ENCODE results near the gene SLC6A11. TPM values are rescaled to one million over a fixed set of nuclear protein-coding genes. Genes with fewer than 3 reads are reported as not detected.

The SLC6A11 gene
- polyA plus RNA-seq, 4 donors, result 0.04 TPM; not detected in 3

DNA sequence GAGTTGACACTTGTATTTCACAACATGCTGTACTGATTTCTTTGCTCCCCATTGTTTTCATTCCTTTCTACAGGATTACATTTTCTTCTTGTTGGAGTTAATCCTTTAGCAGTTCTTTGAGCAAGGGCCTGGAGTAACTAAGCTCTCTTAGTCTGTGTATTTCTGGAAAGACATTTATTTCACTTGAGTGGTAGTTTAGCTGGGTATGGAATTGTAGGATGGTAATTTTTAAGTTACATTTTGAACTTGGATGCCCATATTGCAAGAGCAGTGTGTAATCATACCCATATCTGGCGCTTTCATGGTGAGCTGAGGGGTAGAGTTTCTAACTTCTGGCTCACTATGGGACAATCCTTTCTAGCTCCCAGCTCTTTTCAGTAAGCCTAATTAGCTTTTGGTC is 74.6 kb downstream of the SLC6A11 start:
- FAIRE-seq, result no peak

DNA sequence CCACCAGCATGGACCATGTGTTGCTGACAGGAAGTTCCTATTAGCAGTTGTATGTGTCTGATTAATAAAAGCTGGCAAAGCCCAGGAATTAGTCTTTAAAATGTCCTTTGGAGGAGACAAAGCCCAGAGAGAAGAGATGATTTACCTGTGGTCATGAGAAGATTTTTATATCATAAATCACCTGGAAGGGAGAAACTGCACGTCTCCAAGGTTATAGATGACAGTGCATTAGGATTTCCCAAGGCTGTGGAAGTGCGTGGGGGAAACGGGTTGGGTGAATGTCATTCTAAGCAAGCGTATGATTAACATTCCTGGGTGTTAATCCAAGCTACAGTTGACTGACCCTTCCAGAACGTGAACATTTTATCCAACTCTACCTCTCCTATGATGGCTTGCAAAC is 76.6 kb downstream of the SLC6A11 start:
- Histone ChIP-seq H3K27ac (ENCODE audit: low read depth in 1 of 3, low read length in 2 of 3) (no peak overlapping the region), H3K36me3 (ENCODE audit: control insufficient read depth in 3 of 3, insufficient read depth in 2 of 3, low read depth in 1 of 3, low read length in 3 of 3) (no peaks in the 10 kb centered on the region), H3K9me3 (ENCODE audit: control insufficient read depth in 2 of 2, insufficient read depth in 1 of 2, low read depth in 1 of 2, low read length in 1 of 2) (peaks cover 2 to 4% of the 10 kb centered on the region in 2 donors), H3K4me1 (ENCODE audit: control insufficient read depth in 3 of 3, insufficient read depth in 2 of 3, low read depth in 1 of 3, low read length in 2 of 3) (no peaks in the 10 kb centered on the region), H3K27me3 (ENCODE audit: control insufficient read depth in 3 of 3, insufficient read depth in 3 of 3, low read length in 3 of 3) (no peaks in the 10 kb centered on the region), H3K4me3 (ENCODE audit: low read depth in 1 of 3, low read length in 3 of 3) (no peak overlapping the region)
- 75 to 84% (median 81%) methylated on average over 5 of the region's 5 CpGs for WGBS, 3 donors
- FAIRE-seq, result no peak
- DNase-seq, result no peak

More for the DNA sequence above, 74.6 kb downstream of the SLC6A11 start:
- DNase-seq, result no peak
- Histone ChIP-seq H3K4me3 (ENCODE audit: low read depth in 1 of 3, low read length in 3 of 3) (no peak overlapping the region), H3K36me3 (ENCODE audit: control insufficient read depth in 3 of 3, insufficient read depth in 2 of 3, low read depth in 1 of 3, low read length in 3 of 3) (no peaks in the 10 kb centered on the region), H3K4me1 (ENCODE audit: control insufficient read depth in 3 of 3, insufficient read depth in 2 of 3, low read depth in 1 of 3, low read length in 2 of 3) (no peaks in the 10 kb centered on the region), H3K9me3 (ENCODE audit: control insufficient read depth in 2 of 2, insufficient read depth in 1 of 2, low read depth in 1 of 2, low read length in 1 of 2) (peaks cover 2 to 4% of the 10 kb centered on the region in 2 donors), H3K27ac (ENCODE audit: low read depth in 1 of 3, low read length in 2 of 3) (no peak overlapping the region), H3K27me3 (ENCODE audit: control insufficient read depth in 3 of 3, insufficient read depth in 3 of 3, low read length in 3 of 3) (no peaks in the 10 kb centered on the region)
- WGBS, 3 donors, result 59 to 68% (median 68%) methylated on average over 1 of the region's 1 CpG

DNA sequence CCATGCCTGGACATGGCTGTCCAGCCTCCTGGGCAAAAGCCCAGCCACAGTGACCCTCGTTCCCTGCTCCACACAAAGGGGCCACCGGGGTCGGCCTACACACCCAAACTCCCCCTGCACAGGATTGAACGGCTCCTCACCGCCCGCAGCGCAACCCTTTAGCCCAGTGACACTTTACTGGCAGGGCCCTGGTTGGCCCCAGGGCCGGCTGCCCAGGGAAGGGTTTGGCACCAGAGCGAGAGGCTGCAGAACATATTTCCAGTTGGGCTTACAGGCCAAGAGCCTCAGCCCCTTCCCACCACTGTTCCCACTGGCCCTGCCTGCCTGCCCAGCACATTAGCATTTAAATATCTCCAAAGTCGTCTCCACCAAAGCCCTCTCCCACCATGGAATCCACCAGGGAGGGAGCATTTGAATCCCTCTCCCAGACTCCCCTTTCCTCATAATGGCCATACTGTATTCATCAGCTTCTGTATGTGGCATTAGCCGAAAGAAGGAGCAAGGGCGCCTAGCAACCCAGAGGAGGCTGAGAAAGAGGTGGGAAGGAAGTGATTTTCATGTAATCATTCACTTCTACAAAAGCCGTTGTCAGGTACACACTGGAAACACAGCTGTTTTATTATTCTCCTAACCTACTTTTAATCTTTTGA is 85.4 kb downstream of the SLC6A11 start:
- no peaks in the 10 kb centered on the region for H3K36me3 ChIP-seq (ENCODE audit: control insufficient read depth in 3 of 3, insufficient read depth in 2 of 3, low read depth in 1 of 3, low read length in 3 of 3)
- no peaks in the 10 kb centered on the region for H3K4me1 ChIP-seq (ENCODE audit: control insufficient read depth in 3 of 3, insufficient read depth in 2 of 3, low read depth in 1 of 3, low read length in 2 of 3)
- peaks cover 0 to 4% (median 0%) of the 10 kb centered on the region in 3 donors for H3K27me3 ChIP-seq (ENCODE audit: control insufficient read depth in 3 of 3, insufficient read depth in 3 of 3, low read length in 3 of 3)
- WGBS, 3 donors, result 74 to 78% (median 76%) methylated on average over 13 of the region's 13 CpGs
- peaks cover under 1 to 3% of the 10 kb centered on the region in 2 donors for H3K9me3 ChIP-seq (ENCODE audit: control insufficient read depth in 2 of 2, insufficient read depth in 1 of 2, low read depth in 1 of 2, low read length in 1 of 2)
- no peak overlapping the region for H3K4me3 ChIP-seq (ENCODE audit: low read depth in 1 of 3, low read length in 3 of 3)
- no peak overlapping the region for H3K27ac ChIP-seq (ENCODE audit: low read depth in 1 of 3, low read length in 2 of 3)
- FAIRE-seq (no peak), DNase-seq (no peak)

DNA sequence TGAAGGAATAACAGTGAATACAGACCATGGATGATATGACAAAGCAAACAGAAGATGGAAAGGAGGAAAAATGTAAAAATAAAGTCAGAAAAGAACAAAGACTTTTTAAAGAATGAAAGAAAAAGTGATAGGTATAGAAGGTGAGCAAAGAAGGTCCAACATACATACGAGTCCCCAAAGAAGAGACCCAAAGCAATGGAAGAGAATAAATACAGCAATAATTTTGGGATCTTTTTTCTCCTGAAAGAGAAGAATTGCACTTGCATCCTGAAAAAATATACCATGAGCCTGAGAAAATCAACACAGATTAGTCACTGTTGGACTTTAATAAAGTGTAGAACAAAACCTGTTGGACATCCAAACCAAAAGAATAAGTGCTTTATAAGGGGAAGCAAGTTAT is 91.2 kb downstream of the SLC6A11 start:
- H3K36me3 ChIP-seq (ENCODE audit: control insufficient read depth in 3 of 3, insufficient read depth in 2 of 3, low read depth in 1 of 3, low read length in 3 of 3), result no peaks in the 10 kb centered on the region
- no peak for DNase-seq
- H3K27ac ChIP-seq (ENCODE audit: low read depth in 1 of 3, low read length in 2 of 3), result no peak overlapping the region
- H3K27me3 ChIP-seq (ENCODE audit: control insufficient read depth in 3 of 3, insufficient read depth in 3 of 3, low read length in 3 of 3), result peaks cover 0 to 4% (median 0%) of the 10 kb centered on the region in 3 donors
- H3K4me3 ChIP-seq (ENCODE audit: low read depth in 1 of 3, low read length in 3 of 3), result no peak overlapping the region
- FAIRE-seq, result no peak
- H3K9me3 ChIP-seq (ENCODE audit: control insufficient read depth in 2 of 2, insufficient read depth in 1 of 2, low read depth in 1 of 2, low read length in 1 of 2), result peaks cover 2 to 13% of the 10 kb centered on the region in 2 donors
- no peaks in the 10 kb centered on the region for H3K4me1 ChIP-seq (ENCODE audit: control insufficient read depth in 3 of 3, insufficient read depth in 2 of 3, low read depth in 1 of 3, low read length in 2 of 3)
- 82 to 95% (median 84%) methylated on average over 1 of the region's 1 CpG for WGBS, 3 donors

DNA sequence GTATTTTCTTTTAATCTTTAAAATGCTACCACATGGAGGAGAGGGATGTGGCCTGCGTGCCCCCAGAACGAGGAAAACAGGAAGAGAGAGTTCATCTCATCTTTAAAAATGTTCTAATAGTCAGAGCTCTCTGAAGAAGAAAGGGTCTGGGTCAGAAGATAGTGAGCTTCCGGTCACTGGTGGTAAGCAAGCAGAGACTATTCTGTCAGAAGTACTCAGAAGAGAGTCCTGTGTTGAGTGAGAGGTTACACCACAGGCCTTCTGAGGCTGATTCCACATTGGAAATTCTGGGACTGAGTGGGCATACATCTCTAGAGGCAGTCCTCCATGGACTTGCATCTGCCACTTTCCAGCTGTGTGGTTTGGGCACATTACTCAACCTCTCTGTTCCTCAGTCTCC is 94.3 kb downstream of the SLC6A11 start:
- H3K36me3 ChIP-seq (ENCODE audit: control insufficient read depth in 3 of 3, insufficient read depth in 2 of 3, low read depth in 1 of 3, low read length in 3 of 3), result no peaks in the 10 kb centered on the region
- WGBS, 3 donors, result 69 to 75% (median 71%) methylated on average over 3 of the region's 3 CpGs
- DNase-seq (no peak), FAIRE-seq (no peak)
- H3K27me3 ChIP-seq (ENCODE audit: control insufficient read depth in 3 of 3, insufficient read depth in 3 of 3, low read length in 3 of 3), result no peaks in the 10 kb centered on the region
- H3K4me3 ChIP-seq (ENCODE audit: low read depth in 1 of 3, low read length in 3 of 3), result no peak overlapping the region
- H3K27ac ChIP-seq (ENCODE audit: low read depth in 1 of 3, low read length in 2 of 3), result no peak overlapping the region
- peaks cover 2 to 13% of the 10 kb centered on the region in 2 donors for H3K9me3 ChIP-seq (ENCODE audit: control insufficient read depth in 2 of 2, insufficient read depth in 1 of 2, low read depth in 1 of 2, low read length in 1 of 2)
- H3K4me1 ChIP-seq (ENCODE audit: control insufficient read depth in 3 of 3, insufficient read depth in 2 of 3, low read depth in 1 of 3, low read length in 2 of 3), result no peaks in the 10 kb centered on the region

DNA sequence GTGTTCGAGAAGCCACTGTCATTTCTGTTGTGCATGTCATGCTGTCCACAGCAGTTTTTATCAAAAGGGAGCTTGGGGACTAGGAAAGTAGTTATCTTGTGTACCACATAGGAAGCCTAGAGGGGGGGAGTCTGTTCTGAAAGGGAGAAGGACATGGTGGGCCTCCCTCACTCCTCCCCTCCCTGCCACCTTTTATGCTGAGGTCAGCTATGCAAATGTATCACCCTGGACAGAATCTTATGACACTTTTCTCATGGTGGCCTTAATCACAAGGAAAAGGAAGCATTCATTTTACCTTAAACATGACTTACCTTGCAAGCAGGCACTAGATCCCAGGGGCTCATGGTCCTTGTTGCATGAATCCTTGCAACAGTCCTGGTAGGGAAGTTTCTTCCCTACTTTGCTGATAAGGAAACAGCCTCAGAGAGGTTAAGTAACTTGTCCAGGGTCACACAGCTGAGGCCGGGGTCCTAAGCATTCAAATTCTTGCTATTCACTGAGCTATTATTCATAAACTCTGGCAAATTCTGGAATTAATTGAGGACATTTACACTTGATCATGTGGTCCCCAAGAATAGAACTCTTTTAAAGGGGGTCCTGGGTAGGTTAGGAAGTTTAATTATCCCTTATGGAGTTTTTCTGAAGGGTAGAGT is 95.4 kb downstream of the SLC6A11 start:
- Histone ChIP-seq H3K4me3 (ENCODE audit: low read depth in 1 of 3, low read length in 3 of 3) (no peak overlapping the region), H3K9me3 (ENCODE audit: control insufficient read depth in 2 of 2, insufficient read depth in 1 of 2, low read depth in 1 of 2, low read length in 1 of 2) (peaks cover under 1 to 9% of the 10 kb centered on the region in 2 donors), H3K4me1 (ENCODE audit: control insufficient read depth in 3 of 3, insufficient read depth in 2 of 3, low read depth in 1 of 3, low read length in 2 of 3) (no peaks in the 10 kb centered on the region), H3K27ac (ENCODE audit: low read depth in 1 of 3, low read length in 2 of 3) (no peak overlapping the region), H3K36me3 (ENCODE audit: control insufficient read depth in 3 of 3, insufficient read depth in 2 of 3, low read depth in 1 of 3, low read length in 3 of 3) (no peaks in the 10 kb centered on the region), H3K27me3 (ENCODE audit: control insufficient read depth in 3 of 3, insufficient read depth in 3 of 3, low read length in 3 of 3) (peaks cover 0 to 3% (median 0%) of the 10 kb centered on the region in 3 donors)
- 80 to 94% (median 87%) methylated on average over 2 of the region's 2 CpGs for WGBS, 3 donors
- no peak for FAIRE-seq
- DNase-seq, result no peak

DNA sequence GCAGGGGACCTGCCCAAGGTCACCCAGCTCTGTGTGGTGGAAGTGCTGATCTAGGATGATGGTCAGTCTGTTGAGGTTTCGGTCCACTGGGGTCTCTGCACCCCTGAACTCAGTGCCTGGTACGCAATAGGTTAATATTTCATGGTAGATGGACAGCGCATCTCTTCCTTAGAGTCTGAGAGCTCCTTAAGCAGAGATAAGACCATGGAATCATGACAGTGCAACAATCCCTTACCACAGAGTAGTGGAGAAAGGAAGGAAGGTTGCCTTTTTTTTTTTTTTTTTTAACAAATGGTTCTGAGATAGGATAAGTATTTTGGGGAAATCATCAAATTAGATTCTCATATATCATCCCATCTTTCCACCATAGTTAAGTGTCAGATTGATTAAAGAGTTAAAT is 96.8 kb downstream of the SLC6A11 start:
- FAIRE-seq, result no peak
- no peak overlapping the region for H3K4me3 ChIP-seq (ENCODE audit: low read depth in 1 of 3, low read length in 3 of 3)
- peaks cover 0 to 3% (median 0%) of the 10 kb centered on the region in 3 donors for H3K27me3 ChIP-seq (ENCODE audit: control insufficient read depth in 3 of 3, insufficient read depth in 3 of 3, low read length in 3 of 3)
- H3K4me1 ChIP-seq (ENCODE audit: control insufficient read depth in 3 of 3, insufficient read depth in 2 of 3, low read depth in 1 of 3, low read length in 2 of 3), result no peaks in the 10 kb centered on the region
- H3K9me3 ChIP-seq (ENCODE audit: control insufficient read depth in 2 of 2, insufficient read depth in 1 of 2, low read depth in 1 of 2, low read length in 1 of 2), result peaks cover 0 to 8% of the 10 kb centered on the region in 2 donors
- H3K36me3 ChIP-seq (ENCODE audit: control insufficient read depth in 3 of 3, insufficient read depth in 2 of 3, low read depth in 1 of 3, low read length in 3 of 3), result no peaks in the 10 kb centered on the region
- H3K27ac ChIP-seq (ENCODE audit: low read depth in 1 of 3, low read length in 2 of 3), result no peak overlapping the region
- DNase-seq, result no peak
- WGBS, 3 donors, result 64 to 85% (median 76%) methylated on average over 3 of the region's 3 CpGs

DNA sequence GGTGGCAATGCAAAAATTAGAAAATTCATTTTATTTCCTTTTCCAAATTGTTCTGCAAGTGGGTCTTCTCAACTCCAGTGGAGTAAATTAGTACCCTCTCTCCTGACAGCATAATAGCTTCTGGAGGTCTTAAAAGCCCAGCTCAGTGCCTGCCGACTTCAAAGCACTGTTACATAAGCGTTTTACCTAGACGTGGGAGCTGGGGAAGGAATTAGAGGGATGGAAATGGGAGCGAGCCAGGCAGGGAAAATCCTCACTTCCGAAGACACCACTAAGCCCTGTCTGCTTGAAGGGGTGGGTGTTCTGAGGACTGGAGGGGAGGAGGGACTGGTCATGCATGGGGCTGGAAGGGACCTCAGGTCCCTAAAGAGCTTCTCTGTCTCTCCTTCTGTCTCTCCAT is 99.3 kb downstream of the SLC6A11 start:
- Histone ChIP-seq H3K4me1 (ENCODE audit: control insufficient read depth in 3 of 3, insufficient read depth in 2 of 3, low read depth in 1 of 3, low read length in 2 of 3) (no peaks in the 10 kb centered on the region), H3K4me3 (ENCODE audit: low read depth in 1 of 3, low read length in 3 of 3) (no peak overlapping the region), H3K27me3 (ENCODE audit: control insufficient read depth in 3 of 3, insufficient read depth in 3 of 3, low read length in 3 of 3) (peaks cover 0 to 3% (median 0%) of the 10 kb centered on the region in 3 donors), H3K9me3 (ENCODE audit: control insufficient read depth in 2 of 2, insufficient read depth in 1 of 2, low read depth in 1 of 2, low read length in 1 of 2) (peaks cover 0 to 3% of the 10 kb centered on the region in 2 donors), H3K36me3 (ENCODE audit: control insufficient read depth in 3 of 3, insufficient read depth in 2 of 3, low read depth in 1 of 3, low read length in 3 of 3) (no peaks in the 10 kb centered on the region), H3K27ac (ENCODE audit: low read depth in 1 of 3, low read length in 2 of 3) (no peak overlapping the region)
- no peak for FAIRE-seq
- DNase-seq, result no peak
- WGBS, 3 donors, result 33 to 50% (median 43%) methylated on average over 5 of the region's 5 CpGs

Data from small intestine (tissue), 7 donors.